ENCODE measurements around the gene PDE5A.

Gene PDE5A

DNA sequence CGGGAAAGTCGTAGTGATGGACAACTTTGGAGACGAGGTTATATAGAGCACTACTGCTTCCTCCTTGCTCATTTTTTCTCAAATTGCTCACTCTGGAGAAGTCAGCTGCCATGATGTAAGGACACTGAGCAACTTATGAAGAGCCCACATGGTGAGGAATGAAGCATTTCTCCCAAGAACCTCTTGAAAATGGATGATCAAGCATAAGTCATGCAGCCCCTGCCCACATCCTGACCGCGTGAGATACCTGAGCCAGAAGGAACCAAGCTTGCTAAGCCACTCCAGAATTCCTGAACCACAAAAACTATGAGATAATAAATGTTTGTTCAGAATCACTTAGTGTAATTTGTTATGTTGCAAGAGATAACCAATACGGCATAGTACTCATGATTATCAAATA, 42.8 kb downstream of the PDE5A start:
- DNase-seq (ENCODE audit: low spot score) = no peak

DNA sequence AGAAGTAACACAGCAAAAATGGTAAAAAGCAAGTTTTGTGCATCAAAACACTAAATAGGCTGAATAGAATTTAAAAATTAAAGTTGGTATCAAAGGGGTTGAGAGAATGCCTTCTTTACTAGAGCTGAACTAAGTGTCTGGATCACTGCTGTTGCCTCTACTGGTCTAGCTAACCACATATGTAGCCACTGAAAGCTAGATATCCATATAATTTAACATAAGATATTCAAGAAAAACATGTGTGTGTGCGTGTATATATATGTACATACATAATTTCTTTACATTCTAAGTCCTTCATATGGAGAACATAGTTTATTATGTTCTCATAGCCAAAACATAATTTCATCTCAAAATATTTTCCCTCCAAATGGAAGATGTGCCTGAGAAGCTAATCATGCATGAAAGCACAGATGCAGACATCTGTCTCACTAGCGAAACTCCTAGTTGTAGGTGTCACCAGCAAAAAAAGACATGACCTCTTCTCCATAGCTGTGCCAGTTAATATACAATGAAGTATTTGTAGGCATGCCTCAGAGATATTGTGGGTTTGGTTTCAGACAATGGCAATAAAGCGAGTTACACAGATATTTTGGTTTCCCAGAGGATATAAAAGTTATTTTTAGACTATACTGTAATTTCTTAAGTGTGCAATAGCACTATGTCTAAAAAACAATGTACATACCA, 47.3 kb downstream of the PDE5A start:
- no peak for DNase-seq (ENCODE audit: low spot score)

DNA sequence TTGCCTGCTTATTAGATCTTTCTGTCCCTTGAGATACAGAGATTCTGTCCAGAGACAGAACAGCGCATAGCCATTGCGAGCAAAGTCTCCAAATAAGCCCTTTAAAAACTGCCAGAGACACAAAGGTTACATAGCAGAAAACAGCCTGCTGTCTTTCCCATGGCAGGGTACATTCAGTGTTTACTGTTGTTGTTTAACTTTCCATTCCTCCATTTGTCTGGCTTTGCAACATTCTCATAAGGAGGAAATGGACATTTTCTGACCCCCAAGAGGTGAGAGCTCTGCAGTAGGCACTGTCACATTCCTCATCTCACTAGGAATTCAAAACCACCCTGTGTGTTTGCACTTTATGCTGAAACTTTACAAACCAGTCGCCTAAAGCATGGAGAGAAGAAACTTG, 48.3 kb downstream of the PDE5A start:
- DNase-seq (ENCODE audit: low spot score) = no peak

DNA sequence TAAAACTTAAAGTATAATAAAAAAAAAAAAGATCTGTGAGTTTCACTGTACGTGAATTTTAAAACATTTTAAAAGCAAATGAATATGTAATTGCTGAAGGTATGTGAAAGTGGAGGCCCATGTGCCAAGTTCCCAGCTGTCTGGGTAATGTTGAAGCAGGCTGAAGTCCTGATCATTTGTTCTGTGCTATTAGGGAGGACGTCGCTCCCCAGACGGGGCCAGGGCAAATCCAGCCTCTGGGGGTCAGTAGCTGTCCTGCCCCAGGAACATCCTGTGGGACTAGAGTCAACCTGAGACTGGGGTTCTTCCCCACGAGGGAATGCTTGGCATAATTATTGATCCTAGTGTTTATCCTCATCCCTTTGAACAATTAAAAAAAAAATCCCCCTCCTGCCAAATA, 48.8 kb downstream of the PDE5A start:
- DNase-seq (ENCODE audit: low spot score) = no peak

GRCh38 chr4:119570401-119570800, 58.2 kb downstream of the PDE5A start:
- no peak for DNase-seq (ENCODE audit: low spot score)

DNA sequence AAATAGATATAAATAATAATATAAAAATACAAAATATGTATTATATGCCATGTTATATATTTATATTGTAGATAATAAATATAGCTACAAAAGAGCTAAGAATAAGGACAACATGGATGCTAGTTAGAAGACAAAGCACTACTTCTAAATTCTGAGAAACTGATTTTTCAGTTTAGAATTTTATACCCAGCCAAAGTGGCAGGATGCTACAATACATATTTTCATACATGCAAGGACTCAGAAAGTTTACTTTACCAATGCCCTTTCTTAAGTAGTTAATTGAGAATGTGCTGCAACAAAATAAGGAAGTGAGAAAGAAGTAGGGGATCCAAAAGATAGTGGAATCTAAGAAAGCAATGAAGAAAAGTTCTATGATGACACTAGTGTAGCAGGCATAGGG, 64.5 kb downstream of the PDE5A start:
- DNase-seq (ENCODE audit: low spot score) = no peak

GRCh38 chr4:119559044-119559647, 69.5 kb downstream of the PDE5A start:
- DNase-seq (ENCODE audit: low spot score) = no peak

GRCh38 chr4:119550857-119551532, 77.6 kb downstream of the PDE5A start:
- no peak for DNase-seq (ENCODE audit: low spot score)

DNA sequence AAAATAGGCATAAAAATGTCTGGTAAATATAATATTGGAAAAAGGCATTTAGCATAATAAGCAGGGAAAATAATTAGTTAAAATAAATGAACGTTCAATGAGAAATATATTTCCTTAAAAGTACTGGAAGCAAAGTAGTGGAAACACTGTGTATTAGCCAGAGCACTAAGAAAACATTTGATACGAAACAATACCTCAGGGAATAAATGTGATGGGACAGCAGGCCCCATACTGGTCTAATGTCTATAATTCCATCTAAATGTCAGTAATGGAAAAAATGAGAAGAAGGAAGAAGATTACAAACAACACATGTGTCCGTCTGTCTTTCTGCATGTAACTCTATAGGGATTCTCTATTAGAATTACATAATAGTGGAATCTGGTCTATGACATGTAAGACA, 79.0 kb downstream of the PDE5A start:
- DNase-seq (ENCODE audit: low spot score) = no peak

GRCh38 chr4:119543779-119544178, 84.8 kb downstream of the PDE5A start:
- no peak for DNase-seq (ENCODE audit: low spot score)

DNA sequence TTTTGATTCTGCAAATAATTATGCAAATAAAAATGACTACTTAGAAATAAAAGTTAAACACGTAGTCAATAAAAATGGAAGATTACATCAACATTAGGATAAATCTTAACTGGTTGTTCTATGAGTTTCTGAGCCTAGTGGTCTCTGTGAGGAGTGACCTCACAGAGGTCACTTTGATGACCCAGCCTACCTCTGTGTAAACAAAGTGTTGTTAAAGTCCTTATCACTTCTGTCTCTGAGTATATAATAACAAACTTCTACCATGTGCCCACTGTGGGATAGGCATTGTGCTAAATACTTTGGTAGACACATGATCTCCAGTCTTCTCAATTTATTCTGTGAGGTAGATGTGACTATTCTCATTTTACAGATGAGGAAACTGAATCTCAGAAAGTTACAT, 85.4 kb downstream of the PDE5A start:
- no peak for DNase-seq (ENCODE audit: low spot score)

DNA sequence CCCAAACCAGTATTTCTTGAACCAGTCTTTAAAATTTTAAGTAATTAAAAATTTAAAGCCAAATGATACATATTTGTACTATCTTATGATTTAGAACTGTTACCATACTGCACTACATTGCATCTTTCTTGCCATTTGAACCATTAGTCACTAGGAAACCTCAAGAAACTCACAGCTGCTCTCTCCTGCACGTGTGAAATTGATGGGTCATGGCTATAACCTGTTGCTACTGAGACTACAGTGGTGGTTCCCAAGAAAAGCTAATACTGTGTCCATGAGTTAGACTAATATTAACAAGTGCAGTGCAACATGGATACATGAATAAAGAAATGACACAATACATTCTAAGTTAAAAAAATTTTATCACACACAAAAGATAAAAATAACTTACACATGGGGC, 88.4 kb downstream of the PDE5A start:
- DNase-seq (ENCODE audit: low spot score) = no peak

DNA sequence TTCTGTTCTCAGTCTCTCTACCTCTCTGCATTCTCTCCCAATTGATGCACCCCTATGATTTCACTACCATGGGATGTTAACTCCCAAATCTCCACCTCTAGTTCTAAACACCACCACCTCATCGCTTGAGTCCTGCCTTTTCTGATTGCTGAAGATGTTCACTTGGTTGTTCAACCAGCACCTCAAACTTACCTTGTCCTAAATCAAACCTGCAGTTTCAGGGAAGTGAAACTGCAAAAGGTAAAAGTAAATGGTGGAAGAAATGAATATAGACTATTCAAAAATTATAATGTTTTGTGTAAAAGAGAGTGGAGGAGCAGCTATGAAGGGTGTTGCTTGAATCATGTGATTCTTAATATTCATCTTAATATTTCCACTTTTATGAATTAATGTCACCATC, 91.0 kb downstream of the PDE5A start:
- DNase-seq (ENCODE audit: low spot score) = no peak

DNA sequence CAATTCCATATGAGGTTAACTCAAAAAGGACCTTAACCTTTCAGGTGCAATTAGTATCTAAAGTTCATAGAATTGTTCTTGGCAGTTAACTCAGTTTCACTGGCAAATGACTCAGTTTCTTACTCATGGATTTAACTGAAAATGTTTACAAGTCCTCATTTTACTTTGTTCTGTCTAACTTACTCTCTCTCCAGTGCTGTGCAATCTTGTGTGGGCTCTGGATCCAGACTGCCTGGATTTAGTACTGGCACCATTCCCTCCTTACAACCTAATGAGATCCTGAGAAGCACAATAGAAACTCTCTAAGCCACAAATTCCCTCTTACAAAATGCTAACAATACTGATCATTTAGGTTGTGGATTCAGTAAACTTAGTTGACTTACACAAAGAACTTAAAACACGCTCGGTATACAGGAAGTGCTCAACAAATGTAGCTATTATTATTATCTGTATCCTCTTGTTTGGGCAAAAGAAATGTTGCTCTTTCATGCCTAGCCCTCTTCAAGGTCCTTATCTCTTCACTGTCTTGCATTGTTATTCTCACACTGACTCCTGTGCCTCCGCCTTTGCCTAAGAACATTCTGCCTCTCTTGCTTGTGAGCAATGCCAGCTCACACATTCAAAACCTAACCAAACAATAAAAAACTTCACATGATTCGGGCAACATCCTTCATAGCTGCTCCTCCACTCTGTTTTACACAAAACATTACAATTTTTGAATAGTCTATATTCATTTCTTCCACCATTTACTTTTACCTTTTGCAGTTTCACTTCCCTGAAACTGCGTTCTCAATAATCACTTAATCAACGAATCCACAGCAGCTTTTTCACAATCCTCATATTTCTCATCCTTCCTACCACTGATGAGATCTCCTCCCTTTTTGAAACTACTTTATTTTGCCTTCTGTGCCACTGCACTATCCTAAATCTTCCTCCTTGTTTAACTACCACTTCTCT, 91.8 kb downstream of the PDE5A start:
- no peak for DNase-seq (ENCODE audit: low spot score)

DNA sequence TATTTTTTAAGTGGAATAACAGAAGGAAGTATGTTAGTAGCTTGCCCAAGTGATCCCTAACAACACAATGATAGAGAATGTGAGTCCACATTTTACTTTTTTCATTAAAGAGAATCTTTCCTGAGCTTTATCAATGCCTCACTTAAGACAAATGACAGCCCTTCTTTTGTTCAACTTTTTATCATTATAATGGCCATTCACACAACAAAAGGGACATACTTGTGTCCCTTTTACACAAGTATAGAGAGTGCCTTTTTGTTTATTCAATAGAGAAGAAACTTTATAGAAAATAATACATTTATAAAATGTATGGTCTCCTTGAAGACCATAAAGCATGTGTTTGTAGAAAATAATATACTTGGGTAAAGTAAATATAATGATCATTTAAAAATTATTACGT, 96.3 kb downstream of the PDE5A start:
- DNase-seq (ENCODE audit: low spot score) = no peak

GRCh38 chr4:119529788-119530187, 98.8 kb downstream of the PDE5A start:
- DNase-seq (ENCODE audit: low spot score) = no peak

DNA sequence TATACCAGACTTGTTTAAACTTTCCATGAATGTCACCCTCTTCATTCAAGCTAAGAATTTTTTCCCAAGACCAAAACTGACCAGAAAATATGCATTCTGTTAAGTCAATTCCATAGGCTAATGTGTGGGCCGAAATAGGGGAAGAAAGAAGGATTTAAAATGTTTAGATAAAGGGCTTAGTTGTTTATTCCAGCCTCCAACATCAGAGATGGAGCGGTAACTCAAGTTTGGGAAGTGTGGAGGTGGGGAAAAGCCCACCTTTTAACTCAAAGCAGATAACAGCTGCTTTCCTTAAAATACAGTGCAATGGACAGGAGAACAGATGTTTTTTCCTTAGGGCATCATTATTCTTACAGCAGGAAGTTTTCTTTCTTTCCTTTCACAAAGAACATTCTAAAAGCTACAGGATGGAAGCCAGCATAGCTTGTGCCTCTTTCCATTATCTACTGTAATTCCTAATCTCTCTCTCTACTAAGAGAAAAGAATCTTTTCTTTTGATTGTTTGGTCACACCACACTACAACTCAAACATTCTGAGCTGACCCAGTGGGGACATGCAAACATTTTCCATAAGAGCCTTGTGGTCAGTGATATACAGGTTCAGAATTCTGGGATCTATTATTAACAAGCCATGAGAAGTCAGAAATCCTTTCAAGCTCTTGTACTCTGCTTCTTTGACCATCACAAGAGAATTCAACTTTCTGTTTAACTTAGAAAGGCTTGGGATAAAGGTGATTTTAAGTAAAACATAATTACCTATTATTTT, 101.6 kb downstream of the PDE5A start:
- no peak for DNase-seq (ENCODE audit: low spot score)

DNA sequence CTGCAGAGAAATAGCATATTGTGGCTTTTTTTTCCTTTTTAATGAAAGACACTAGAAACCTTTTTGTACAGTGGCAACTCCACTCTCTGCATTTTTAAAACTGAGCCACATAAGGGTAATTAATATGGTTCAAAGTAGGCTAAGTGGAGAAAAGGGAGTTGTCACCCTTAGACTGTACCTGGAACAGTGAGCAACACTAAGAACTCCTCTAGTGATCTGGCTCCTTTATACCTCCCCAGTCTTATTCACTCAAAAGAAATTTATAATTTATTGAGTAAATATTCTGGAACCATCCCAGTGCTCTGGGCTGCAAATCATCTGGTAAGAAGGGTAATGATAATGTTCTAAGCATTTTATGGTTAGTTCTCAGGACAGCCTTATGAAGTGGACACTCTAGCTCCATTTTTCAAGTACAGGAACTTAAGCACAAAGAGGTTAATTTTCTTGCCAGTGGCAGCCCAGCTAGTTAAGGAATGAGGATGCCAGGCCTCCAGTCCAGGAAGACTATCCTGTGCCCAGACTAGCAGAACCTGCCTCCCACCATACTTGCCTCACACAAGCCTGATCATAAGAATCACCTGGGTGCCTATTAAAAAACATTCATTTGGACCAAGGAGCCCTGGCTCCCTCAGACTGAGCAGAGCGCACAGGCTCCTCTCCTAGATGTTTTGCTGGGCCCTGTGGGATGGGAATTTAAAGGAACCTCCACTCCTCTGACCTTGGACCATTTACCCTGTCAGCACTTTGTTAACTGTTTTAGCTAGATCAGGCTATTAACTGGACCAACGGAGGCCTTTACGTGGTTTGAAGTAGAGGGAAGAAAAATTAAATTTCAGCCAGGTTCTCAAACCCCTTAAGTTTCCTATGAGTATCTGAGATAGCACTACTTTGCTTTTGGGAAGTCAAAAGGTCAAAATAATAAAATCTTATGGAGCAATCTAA, 102.6 kb downstream of the PDE5A start:
- DNase-seq (ENCODE audit: low spot score) = no peak

GRCh38 chr4:119525005-119525749, 103.4 kb downstream of the PDE5A start:
- DNase-seq (ENCODE audit: low spot score) = no peak

- DNase-seq (ENCODE audit: low spot score) = no peak
Observed at GRCh38 chr4:119523399-119523798, 105.2 kb downstream of the PDE5A start.
